ENCODE data around the gene NSMCE4A.
"Not testable (repeated sequence)": the region's sequence is repeated elsewhere in the genome, so short reads cannot be mapped to it uniquely, and the experiment has no call there.

GRCh38 chr10:121918800-121919199, 56.2 kb downstream of the NSMCE4A start:
- not testable (repeated sequence) for TF ChIP-seq CTCF, POLR2A (IDR thresholded peaks at IDR 0.05)

Data from heart left ventricle (tissue), 13 donors.